Measurements from ENCODE around the gene CCDC178. TPM values are rescaled to one million over a fixed set of nuclear protein-coding genes. Genes with fewer than 3 reads are reported as not detected.

Gene CCDC178
- total RNA-seq, 2 donors from 2014 or later, result 0.22 to 0.29 TPM

DNA sequence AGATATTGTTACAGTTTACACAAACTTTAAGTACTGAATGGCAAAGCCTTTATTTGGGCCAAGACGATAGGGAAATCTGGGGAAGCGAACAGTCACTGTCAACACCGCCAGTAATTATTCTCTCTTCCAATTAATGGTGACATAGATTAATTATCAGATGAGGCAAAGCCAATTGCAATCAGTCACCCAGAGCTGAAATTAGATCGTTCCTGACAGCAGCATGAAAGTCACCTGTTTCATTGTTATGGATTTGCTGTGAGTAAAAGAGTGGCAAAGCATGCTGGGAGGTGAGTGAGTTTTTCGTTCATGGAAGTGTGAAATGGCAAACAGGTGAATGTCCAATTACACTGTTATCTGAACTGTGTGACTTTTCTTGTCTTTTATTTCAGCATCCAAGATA, 502.9 kb downstream of the CCDC178 start:
- Mint-ChIP-seq H3K4me1 (no peaks in the 10 kb centered on the region), H3K36me3 (ENCODE audit: low read depth) (no peaks in the 10 kb centered on the region), H3K27ac (no peak overlapping the region), H3K4me3 (no peak overlapping the region), H3K9me3 (peaks cover 2% of the 10 kb centered on the region), H3K27me3 (ENCODE audit: insufficient read depth) (no peaks in the 10 kb centered on the region)
- H3K4me1 ChIP-seq (ENCODE audit: control insufficient read depth, insufficient read depth, low read length), result no peaks in the 10 kb centered on the region
- H3K4me3 ChIP-seq (ENCODE audit: low read length), result no peak overlapping the region
- H3K9me3 ChIP-seq (ENCODE audit: control insufficient read depth, low read length), result no peaks in the 10 kb centered on the region
- no peaks in the 10 kb centered on the region for H3K36me3 ChIP-seq (ENCODE audit: control insufficient read depth, insufficient read depth, low read length)
- DNase-seq, result no peak
- TF ChIP-seq, protein P1, sequence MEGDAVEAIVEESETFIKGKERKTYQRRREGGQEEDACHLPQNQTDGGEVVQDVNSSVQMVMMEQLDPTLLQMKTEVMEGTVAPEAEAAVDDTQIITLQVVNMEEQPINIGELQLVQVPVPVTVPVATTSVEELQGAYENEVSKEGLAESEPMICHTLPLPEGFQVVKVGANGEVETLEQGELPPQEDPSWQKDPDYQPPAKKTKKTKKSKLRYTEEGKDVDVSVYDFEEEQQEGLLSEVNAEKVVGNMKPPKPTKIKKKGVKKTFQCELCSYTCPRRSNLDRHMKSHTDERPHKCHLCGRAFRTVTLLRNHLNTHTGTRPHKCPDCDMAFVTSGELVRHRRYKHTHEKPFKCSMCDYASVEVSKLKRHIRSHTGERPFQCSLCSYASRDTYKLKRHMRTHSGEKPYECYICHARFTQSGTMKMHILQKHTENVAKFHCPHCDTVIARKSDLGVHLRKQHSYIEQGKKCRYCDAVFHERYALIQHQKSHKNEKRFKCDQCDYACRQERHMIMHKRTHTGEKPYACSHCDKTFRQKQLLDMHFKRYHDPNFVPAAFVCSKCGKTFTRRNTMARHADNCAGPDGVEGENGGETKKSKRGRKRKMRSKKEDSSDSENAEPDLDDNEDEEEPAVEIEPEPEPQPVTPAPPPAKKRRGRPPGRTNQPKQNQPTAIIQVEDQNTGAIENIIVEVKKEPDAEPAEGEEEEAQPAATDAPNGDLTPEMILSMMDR (conservative IDR thresholded peaks at IDR 0.05), result no peak
- H3K9ac ChIP-seq (ENCODE audit: extremely low read depth, low read length, poor library complexity, severe bottlenecking), result no peak overlapping the region
- no peak overlapping the region for H3K27ac ChIP-seq (ENCODE audit: low read depth, low read length)
- H3K27me3 ChIP-seq (ENCODE audit: control insufficient read depth, insufficient read depth, low read length, poor library complexity, severe bottlenecking), result no peaks in the 10 kb centered on the region
- 43 to 87% methylated on average over 1 to 5 of the region's 5 CpGs for WGBS, 2 experiments (ENCODE audit: insufficient coverage in 1 of 2, insufficient read length in 1 of 2)

DNA sequence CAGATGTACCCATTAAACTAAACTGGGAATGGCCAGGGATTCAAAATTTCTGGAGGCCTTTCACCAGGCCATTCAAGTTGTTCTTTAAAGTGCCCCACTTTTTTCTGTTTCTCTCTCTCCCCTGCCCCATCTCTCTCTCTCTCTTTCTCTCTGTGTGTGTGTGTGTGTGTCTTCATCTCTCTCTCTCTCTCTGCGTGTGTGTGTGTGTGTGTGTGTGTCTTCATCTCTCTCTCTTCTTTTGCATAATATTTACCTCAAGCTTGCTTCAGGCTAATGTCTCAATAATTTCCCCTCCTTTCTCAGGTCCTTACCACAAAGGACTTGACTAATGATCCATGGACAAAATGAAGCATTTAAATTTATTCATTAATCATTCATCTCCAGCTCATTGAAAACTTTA, 503.5 kb downstream of the CCDC178 start:
- no peaks in the 10 kb centered on the region for H3K4me1 Mint-ChIP-seq
- Histone ChIP-seq H3K4me1 (ENCODE audit: control insufficient read depth, insufficient read depth, low read length) (no peaks in the 10 kb centered on the region), H3K9ac (ENCODE audit: extremely low read depth, low read length, poor library complexity, severe bottlenecking) (no peak overlapping the region), H3K36me3 (ENCODE audit: control insufficient read depth, insufficient read depth, low read length) (no peaks in the 10 kb centered on the region), H3K9me3 (ENCODE audit: control insufficient read depth, low read length) (no peaks in the 10 kb centered on the region), H3K27ac (ENCODE audit: low read depth, low read length) (no peak overlapping the region), H3K4me3 (ENCODE audit: low read length) (no peak overlapping the region), H3K27me3 (ENCODE audit: control insufficient read depth, insufficient read depth, low read length, poor library complexity, severe bottlenecking) (no peaks in the 10 kb centered on the region)
- no peaks in the 10 kb centered on the region for H3K36me3 Mint-ChIP-seq (ENCODE audit: low read depth)
- H3K27me3 Mint-ChIP-seq (ENCODE audit: insufficient read depth), result no peaks in the 10 kb centered on the region
- H3K27ac Mint-ChIP-seq, result no peak overlapping the region
- peaks cover 2% of the 10 kb centered on the region for H3K9me3 Mint-ChIP-seq
- DNase-seq, result no peak
- H3K4me3 Mint-ChIP-seq, result no peak overlapping the region
- WGBS, 2 experiments (ENCODE audit: insufficient coverage in 1 of 2, insufficient read length in 1 of 2), result no CpG with 5 or more reads among the region's 1 CpG
- TF ChIP-seq, protein P1 (conservative IDR thresholded peaks at IDR 0.05), result no peak

DNA sequence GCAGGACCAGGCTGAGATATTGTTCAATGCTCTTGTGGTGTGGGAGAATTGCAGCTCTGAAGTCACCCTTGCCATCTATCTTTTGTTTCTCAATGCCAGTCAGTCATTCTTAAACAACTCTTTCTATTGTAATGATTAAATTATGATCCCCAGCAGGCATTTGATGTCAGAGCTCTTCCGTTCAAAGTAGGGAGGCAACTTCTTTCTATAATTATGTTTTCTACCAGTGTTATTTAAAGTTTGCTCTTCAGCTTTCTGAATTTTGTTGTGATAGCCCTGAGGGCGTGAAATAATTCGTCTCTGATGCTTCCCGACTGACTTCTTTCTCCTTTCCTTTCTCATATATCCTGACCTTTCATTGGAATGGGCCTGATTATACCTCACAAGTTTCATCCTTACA, 506.3 kb downstream of the CCDC178 start:
- Histone ChIP-seq H3K4me3 (ENCODE audit: low read length) (no peak overlapping the region), H3K27ac (ENCODE audit: low read depth, low read length) (no peak overlapping the region), H3K4me1 (ENCODE audit: control insufficient read depth, insufficient read depth, low read length) (no peaks in the 10 kb centered on the region), H3K27me3 (ENCODE audit: control insufficient read depth, insufficient read depth, low read length, poor library complexity, severe bottlenecking) (no peaks in the 10 kb centered on the region), H3K9ac (ENCODE audit: extremely low read depth, low read length, poor library complexity, severe bottlenecking) (no peak overlapping the region), H3K9me3 (ENCODE audit: control insufficient read depth, low read length) (no peaks in the 10 kb centered on the region), H3K36me3 (ENCODE audit: control insufficient read depth, insufficient read depth, low read length) (no peaks in the 10 kb centered on the region)
- Mint-ChIP-seq H3K27ac (no peak overlapping the region), H3K36me3 (ENCODE audit: low read depth) (no peaks in the 10 kb centered on the region), H3K4me3 (no peak overlapping the region), H3K9me3 (peaks cover 2% of the 10 kb centered on the region), H3K4me1 (no peaks in the 10 kb centered on the region), H3K27me3 (ENCODE audit: insufficient read depth) (no peaks in the 10 kb centered on the region)
- DNase-seq, result no peak
- 88 to 90% methylated on average over 3 to 4 of the region's 4 CpGs for WGBS, 2 experiments (ENCODE audit: insufficient coverage in 1 of 2, insufficient read length in 1 of 2)
- TF ChIP-seq, protein P1 (conservative IDR thresholded peaks at IDR 0.05), result no peak

Data from endodermal cell (in vitro differentiated cells).